WTC11 (cell line): ENCODE data around the gene TSC1. TPM values are rescaled to one million over a fixed set of nuclear protein-coding genes. Genes with fewer than 3 reads are reported as not detected.

ENCODE experiments used
- ATAC-seq: fragments of 200-7000 bp; cut with Tn5 transposase; 2 replicates; pipeline ENCODE4 v1.10.0; 2021; ENCODE audit warnings: mild to moderate bottlenecking, moderate library complexity
- CTCF ChIA-PET: fragments of 300-600 bp; sonication (Branson Sonifier 250); formaldehyde crosslinking; loops from one replicate; lab custom pipeline; 2021; ENCODE audit warnings: antibody characterized with exemption; lab: Charles Lee
- POLR2A ChIA-PET: fragments of 350-600 bp; sonication (Branson Sonifier 250); formaldehyde crosslinking; loops from one replicate; lab custom pipeline; 2021; ENCODE audit warnings: antibody characterized with exemption; lab: Charles Lee
- DNase-seq: peaks from one replicate; pipeline ENCODE4 v3.0.0; 2021; ENCODE audit warnings: low spot score
- H3K27ac Mint-ChIP-seq: 2 replicates; pipeline ENCODE4 v1.8.0; 2021; ENCODE audit warnings: mixed read lengths
- H3K27me3 Mint-ChIP-seq: 2 replicates; pipeline ENCODE4 v1.8.0; 2021; ENCODE audit warnings: low read depth, mild to moderate bottlenecking, moderate library complexity, mixed read lengths
- H3K36me3 Mint-ChIP-seq: 2 replicates; pipeline ENCODE4 v1.8.0; 2021; ENCODE audit warnings: mixed read lengths
- H3K4me1 Mint-ChIP-seq: 2 replicates; pipeline ENCODE4 v1.8.0; 2022; ENCODE audit warnings: mixed read lengths
- H3K4me3 Mint-ChIP-seq: 2 replicates; pipeline ENCODE4 v1.8.0; 2021; ENCODE audit warnings: mild to moderate bottlenecking, moderate library complexity, mixed read lengths
- H3K9me3 Mint-ChIP-seq: 2 replicates; pipeline ENCODE4 v1.8.0; 2021; ENCODE audit warnings: mixed read lengths
- ATF1 ChIP-seq: sonication (generic); formaldehyde crosslinking; IDR thresholded peaks from 2 replicates; pipeline ENCODE4 v1.8.1; 2023; ENCODE audit warnings: mild to moderate bottlenecking, moderate library complexity, missing genetic modification reagents
- ESRRA ChIP-seq: sonication (generic); formaldehyde crosslinking; IDR thresholded peaks from 2 replicates; pipeline ENCODE4 v1.8.1; 2022; ENCODE audit warnings: mild to moderate bottlenecking, missing genetic modification reagents, borderline replicate concordance
- FOXJ3 ChIP-seq: sonication (generic); formaldehyde crosslinking; IDR thresholded peaks from 2 replicates; pipeline ENCODE4 v1.9.0; 2021; ENCODE audit warnings: missing genetic modification reagents, mild to moderate bottlenecking, borderline replicate concordance
- GRHL2 ChIP-seq: fragments of 250-450 bp; sonication (Bioruptor Pico); IDR thresholded peaks from 2 replicates; pipeline ENCODE4 v1.8.0; 2022; ENCODE audit warnings: mild to moderate bottlenecking, moderate library complexity; ENCODE audit not compliant: insufficient replicate concordance, severe bottlenecking
- NR3C1 ChIP-seq: sonication (generic); formaldehyde crosslinking; conservative IDR thresholded peaks from 2 replicates; pipeline ENCODE4 v1.8.1; 2023; ENCODE audit warnings: low read depth, mild to moderate bottlenecking, missing genetic modification reagents
- RORB ChIP-seq: fragments of 250-450 bp; sonication (Bioruptor Pico); IDR thresholded peaks from 2 replicates; pipeline ENCODE4 v1.9.0; 2021; ENCODE audit warnings: mild to moderate bottlenecking
- SMAD4 ChIP-seq: sonication (generic); formaldehyde crosslinking; IDR thresholded peaks from 2 replicates; pipeline ENCODE4 v1.8.0; 2022; ENCODE audit warnings: mild to moderate bottlenecking, missing genetic modification reagents
- SP1 ChIP-seq: sonication (generic); formaldehyde crosslinking; conservative IDR thresholded peaks from 2 replicates; pipeline ENCODE4 v1.8.1; 2022; ENCODE audit warnings: missing genetic modification reagents
- TCF7 ChIP-seq: sonication (generic); formaldehyde crosslinking; IDR thresholded peaks from 2 replicates; pipeline ENCODE4 v1.8.0; 2022; ENCODE audit warnings: mild to moderate bottlenecking, low read depth, missing genetic modification reagents, moderate library complexity
- TEAD4 ChIP-seq: sonication (generic); formaldehyde crosslinking; IDR thresholded peaks from 2 replicates; pipeline ENCODE4 v1.8.0; 2022; ENCODE audit warnings: mild to moderate bottlenecking, missing genetic modification reagents
- ZBTB21 ChIP-seq: sonication (generic); formaldehyde crosslinking; IDR thresholded peaks from 2 replicates; pipeline ENCODE4 v1.8.1; 2023; ENCODE audit warnings: mild to moderate bottlenecking, missing genetic modification reagents, borderline replicate concordance
- ZNF396 ChIP-seq: fragments of 250-450 bp; sonication (Bioruptor Pico); IDR thresholded peaks from 2 replicates; pipeline ENCODE4 v1.8.0; 2021; ENCODE audit warnings: mild to moderate bottlenecking, moderate library complexity, borderline replicate concordance
- ZNF423 ChIP-seq: fragments of 250-450 bp; sonication (Bioruptor Pico); IDR thresholded peaks from 2 replicates; pipeline ENCODE4 v2.1.2; 2022; ENCODE audit warnings: mild to moderate bottlenecking, moderate library complexity
- total RNA-seq: library from RNA; stranded (reverse); gene quantifications from 3 replicates; pipeline ENCODE4 v1.2.3, GENCODE V29; 2021
- TF ChIP-seq, protein P1 (sequence below): sonication (generic); formaldehyde crosslinking; IDR thresholded peaks from 2 replicates; pipeline ENCODE4 v1.8.1; 2023; ENCODE audit warnings: mild to moderate bottlenecking, missing genetic modification reagents
- TF ChIP-seq, protein P2 (sequence below): fragments of 250-450 bp; sonication (Bioruptor Pico); conservative IDR thresholded peaks from 2 replicates; pipeline ENCODE4 v1.9.0; 2021; ENCODE audit warnings: mild to moderate bottlenecking
- TF ChIP-seq, protein P3 (sequence below): sonication (generic); formaldehyde crosslinking; IDR thresholded peaks from 2 replicates; pipeline ENCODE4 v1.8.0; 2023; ENCODE audit warnings: mild to moderate bottlenecking, missing genetic modification reagents
- TF ChIP-seq, protein P4 (sequence below): sonication (generic); formaldehyde crosslinking; IDR thresholded peaks from 2 replicates; pipeline ENCODE4 v1.8.0; 2023; ENCODE audit warnings: missing genetic modification reagents
- TF ChIP-seq, protein P5 (sequence below): sonication (generic); formaldehyde crosslinking; IDR thresholded peaks from 2 replicates; pipeline ENCODE4 v1.8.1; 2023; ENCODE audit warnings: mild to moderate bottlenecking, missing genetic modification reagents, moderate library complexity
- TF ChIP-seq, protein P6 (sequence below): sonication (generic); formaldehyde crosslinking; IDR thresholded peaks from 2 replicates; pipeline ENCODE4 v1.8.0; 2022; ENCODE audit warnings: mild to moderate bottlenecking, missing genetic modification reagents
- TF ChIP-seq, protein P7 (sequence below): sonication (generic); formaldehyde crosslinking; IDR thresholded peaks from 2 replicates; pipeline ENCODE4 v1.8.0; 2022; ENCODE audit warnings: mild to moderate bottlenecking, missing genetic modification reagents

Gene TSC1
- total RNA-seq, 1 experiment from 2014 or later: 52.9 TPM

DNA sequence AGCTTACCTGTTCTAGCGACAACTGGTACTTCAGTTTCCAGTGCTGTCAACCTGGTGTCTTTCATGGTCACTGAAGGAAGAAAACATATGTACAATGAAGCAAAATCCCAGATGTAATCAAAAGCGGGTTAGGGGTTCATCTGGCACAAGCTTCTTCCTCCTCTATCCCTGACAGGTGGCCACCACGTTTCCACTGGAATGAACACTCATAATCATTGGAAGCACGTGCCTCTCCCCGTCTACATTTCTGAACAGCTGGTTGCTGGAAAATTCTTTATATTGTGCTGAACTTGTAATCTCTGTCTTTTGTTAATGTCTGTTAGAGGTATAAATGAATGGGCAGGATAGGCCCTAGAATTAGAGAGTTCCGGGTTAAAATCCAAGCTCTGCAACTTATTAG is 9.4 kb downstream of the TSC1 start:
- Mint-ChIP-seq H3K4me3 (no peak overlapping the region), H3K9me3 (no peaks in the 10 kb centered on the region), H3K36me3 (no peaks in the 10 kb centered on the region; the same call in 1 of the 2 replicates), H3K4me1 (peaks cover 14% of the 10 kb centered on the region), H3K27ac (no peak overlapping the region), H3K27me3 (no peaks in the 10 kb centered on the region)
- no peak for DNase-seq
- ATAC-seq: no peak
- ChIA-PET POLR2A (no interaction called here), CTCF (interaction anchor here (1.0 to 1.7 kb wide), 2 partner anchors 10 to 86 kb away, joined by 5 to 6 read pairs; no protein-coding TSS in a partner anchor)
- TF ChIP-seq, protein P1, sequence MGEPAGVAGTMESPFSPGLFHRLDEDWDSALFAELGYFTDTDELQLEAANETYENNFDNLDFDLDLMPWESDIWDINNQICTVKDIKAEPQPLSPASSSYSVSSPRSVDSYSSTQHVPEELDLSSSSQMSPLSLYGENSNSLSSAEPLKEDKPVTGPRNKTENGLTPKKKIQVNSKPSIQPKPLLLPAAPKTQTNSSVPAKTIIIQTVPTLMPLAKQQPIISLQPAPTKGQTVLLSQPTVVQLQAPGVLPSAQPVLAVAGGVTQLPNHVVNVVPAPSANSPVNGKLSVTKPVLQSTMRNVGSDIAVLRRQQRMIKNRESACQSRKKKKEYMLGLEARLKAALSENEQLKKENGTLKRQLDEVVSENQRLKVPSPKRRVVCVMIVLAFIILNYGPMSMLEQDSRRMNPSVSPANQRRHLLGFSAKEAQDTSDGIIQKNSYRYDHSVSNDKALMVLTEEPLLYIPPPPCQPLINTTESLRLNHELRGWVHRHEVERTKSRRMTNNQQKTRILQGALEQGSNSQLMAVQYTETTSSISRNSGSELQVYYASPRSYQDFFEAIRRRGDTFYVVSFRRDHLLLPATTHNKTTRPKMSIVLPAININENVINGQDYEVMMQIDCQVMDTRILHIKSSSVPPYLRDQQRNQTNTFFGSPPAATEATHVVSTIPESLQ (CRISPR knock-in tag): no peak
- no peak for TF ChIP-seq ZNF396 (CRISPR knock-in tag)
- no peak for TF ChIP-seq ESRRA
- TF ChIP-seq ATF1 (CRISPR knock-in tag): no peak
- TF ChIP-seq, protein P2, sequence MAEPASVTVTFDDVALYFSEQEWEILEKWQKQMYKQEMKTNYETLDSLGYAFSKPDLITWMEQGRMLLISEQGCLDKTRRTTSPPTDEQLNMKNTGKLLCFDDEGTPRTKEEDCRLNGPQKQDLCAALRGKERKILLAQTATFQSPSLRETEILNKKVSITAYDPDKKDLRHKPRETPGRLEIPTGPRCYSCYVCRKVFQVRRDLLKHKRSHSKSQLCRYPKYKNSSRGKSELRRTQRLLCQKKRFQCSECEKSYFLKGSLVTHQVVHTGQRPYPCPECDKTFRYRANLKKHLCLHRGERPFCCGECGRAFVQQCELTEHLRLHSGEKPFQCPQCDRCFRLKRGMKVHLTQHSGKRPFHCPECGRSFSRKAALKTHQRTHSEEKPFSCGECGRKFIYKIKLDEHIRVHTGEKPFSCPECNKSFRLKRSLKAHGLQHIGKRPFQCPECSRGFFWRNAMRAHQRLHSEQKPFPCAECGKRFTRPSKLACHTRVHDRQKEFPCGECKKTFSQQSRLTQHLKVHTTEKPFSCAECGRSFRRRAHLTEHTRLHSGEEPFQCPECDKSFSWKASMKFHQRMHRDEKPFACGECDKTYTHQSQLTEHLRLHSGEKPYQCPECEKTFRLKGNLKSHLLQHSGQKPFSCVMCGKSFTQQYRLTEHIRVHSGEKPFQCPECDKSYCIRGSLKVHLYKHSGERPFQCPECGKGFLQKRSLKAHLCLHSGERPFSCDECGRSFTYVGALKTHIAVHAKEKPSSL (CRISPR knock-in tag): no peak
- TF ChIP-seq, protein P3, sequence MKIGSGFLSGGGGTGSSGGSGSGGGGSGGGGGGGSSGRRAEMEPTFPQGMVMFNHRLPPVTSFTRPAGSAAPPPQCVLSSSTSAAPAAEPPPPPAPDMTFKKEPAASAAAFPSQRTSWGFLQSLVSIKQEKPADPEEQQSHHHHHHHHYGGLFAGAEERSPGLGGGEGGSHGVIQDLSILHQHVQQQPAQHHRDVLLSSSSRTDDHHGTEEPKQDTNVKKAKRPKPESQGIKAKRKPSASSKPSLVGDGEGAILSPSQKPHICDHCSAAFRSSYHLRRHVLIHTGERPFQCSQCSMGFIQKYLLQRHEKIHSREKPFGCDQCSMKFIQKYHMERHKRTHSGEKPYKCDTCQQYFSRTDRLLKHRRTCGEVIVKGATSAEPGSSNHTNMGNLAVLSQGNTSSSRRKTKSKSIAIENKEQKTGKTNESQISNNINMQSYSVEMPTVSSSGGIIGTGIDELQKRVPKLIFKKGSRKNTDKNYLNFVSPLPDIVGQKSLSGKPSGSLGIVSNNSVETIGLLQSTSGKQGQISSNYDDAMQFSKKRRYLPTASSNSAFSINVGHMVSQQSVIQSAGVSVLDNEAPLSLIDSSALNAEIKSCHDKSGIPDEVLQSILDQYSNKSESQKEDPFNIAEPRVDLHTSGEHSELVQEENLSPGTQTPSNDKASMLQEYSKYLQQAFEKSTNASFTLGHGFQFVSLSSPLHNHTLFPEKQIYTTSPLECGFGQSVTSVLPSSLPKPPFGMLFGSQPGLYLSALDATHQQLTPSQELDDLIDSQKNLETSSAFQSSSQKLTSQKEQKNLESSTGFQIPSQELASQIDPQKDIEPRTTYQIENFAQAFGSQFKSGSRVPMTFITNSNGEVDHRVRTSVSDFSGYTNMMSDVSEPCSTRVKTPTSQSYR (CRISPR knock-in tag): no peak
- TF ChIP-seq NR3C1 (CRISPR knock-in tag): no peak
- no peak for TF ChIP-seq SMAD4 (CRISPR knock-in tag)
- no peak for TF ChIP-seq TEAD4 (CRISPR knock-in tag)
- TF ChIP-seq, protein P4, sequence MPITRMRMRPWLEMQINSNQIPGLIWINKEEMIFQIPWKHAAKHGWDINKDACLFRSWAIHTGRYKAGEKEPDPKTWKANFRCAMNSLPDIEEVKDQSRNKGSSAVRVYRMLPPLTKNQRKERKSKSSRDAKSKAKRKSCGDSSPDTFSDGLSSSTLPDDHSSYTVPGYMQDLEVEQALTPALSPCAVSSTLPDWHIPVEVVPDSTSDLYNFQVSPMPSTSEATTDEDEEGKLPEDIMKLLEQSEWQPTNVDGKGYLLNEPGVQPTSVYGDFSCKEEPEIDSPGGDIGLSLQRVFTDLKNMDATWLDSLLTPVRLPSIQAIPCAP (CRISPR knock-in tag): no peak
- TF ChIP-seq ZBTB21: no peak
- TF ChIP-seq, protein P5, sequence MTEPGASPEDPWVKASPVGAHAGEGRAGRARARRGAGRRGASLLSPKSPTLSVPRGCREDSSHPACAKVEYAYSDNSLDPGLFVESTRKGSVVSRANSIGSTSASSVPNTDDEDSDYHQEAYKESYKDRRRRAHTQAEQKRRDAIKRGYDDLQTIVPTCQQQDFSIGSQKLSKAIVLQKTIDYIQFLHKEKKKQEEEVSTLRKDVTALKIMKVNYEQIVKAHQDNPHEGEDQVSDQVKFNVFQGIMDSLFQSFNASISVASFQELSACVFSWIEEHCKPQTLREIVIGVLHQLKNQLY: no peak

DNA sequence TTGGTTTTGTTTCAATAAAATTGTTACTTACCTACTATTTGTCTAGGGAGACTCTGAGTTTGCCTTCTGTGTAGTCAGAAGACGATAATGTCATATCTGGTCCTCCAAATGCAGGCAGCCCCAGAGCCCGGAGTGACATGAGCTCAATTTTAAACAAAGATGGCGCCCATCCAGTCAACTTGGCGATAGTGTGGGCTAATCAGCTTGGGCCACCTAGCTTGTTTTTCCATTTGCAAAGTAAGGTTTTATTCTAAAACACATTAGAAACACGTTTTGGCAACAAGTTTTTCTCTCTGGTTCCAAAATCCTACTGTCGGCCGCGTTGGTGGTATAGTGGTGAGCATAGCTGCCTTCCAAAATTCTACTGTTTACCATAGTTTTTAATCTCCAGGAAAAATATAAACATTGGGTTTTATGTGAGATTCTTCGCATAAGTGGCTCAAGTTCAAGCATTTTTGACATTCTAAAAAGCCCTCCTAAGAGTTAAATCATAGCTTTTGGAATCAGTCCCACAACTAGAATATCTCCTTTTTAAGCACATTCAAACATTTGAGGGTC is 13.2 kb downstream of the TSC1 start:
- DNase-seq (no peak), ATAC-seq (no peak)
- H3K27ac Mint-ChIP-seq: no peak overlapping the region
- no peak overlapping the region for H3K4me3 Mint-ChIP-seq
- H3K4me1 Mint-ChIP-seq: no peaks in the 10 kb centered on the region
- H3K9me3 Mint-ChIP-seq: no peaks in the 10 kb centered on the region
- ChIA-PET CTCF (no interaction called here), POLR2A (no interaction called here)
- peaks cover 14% of the 10 kb centered on the region for H3K36me3 Mint-ChIP-seq
- no peaks in the 10 kb centered on the region for H3K27me3 Mint-ChIP-seq
- no peak for TF ChIP-seq TCF7 (CRISPR knock-in tag)
- no peak for TF ChIP-seq RORB (CRISPR knock-in tag)
- TF ChIP-seq FOXJ3 (CRISPR knock-in tag): no peak
- no peak for TF ChIP-seq SP1 (CRISPR knock-in tag)
- no peak for TF ChIP-seq ZNF423 (CRISPR knock-in tag)
- TF ChIP-seq, protein P6, sequence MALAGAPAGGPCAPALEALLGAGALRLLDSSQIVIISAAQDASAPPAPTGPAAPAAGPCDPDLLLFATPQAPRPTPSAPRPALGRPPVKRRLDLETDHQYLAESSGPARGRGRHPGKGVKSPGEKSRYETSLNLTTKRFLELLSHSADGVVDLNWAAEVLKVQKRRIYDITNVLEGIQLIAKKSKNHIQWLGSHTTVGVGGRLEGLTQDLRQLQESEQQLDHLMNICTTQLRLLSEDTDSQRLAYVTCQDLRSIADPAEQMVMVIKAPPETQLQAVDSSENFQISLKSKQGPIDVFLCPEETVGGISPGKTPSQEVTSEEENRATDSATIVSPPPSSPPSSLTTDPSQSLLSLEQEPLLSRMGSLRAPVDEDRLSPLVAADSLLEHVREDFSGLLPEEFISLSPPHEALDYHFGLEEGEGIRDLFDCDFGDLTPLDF (CRISPR knock-in tag): no peak
- TF ChIP-seq, protein P7, sequence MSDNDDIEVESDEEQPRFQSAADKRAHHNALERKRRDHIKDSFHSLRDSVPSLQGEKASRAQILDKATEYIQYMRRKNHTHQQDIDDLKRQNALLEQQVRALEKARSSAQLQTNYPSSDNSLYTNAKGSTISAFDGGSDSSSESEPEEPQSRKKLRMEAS (CRISPR knock-in tag): no peak
- no peak for TF ChIP-seq GRHL2 (CRISPR knock-in tag)
- TF ChIP-seq ATF1 (CRISPR knock-in tag): no peak
